Kidney (tissue), 14 donors: ENCODE measurements around the gene THAP6. TPM values are rescaled to one million over a fixed set of nuclear protein-coding genes. Genes with fewer than 3 reads are reported as not detected.

ENCODE experiments used
- DNase-seq, 5 donors: peaks; one replicate each; pipeline ENCODE4 v3.0.0-alpha.2; 2013 to 2020
- FAIRE-seq: peaks from 2 replicates; lab custom pipeline; 2012; peaks lifted over from hg19 to GRCh38; lab: Jason Lieb, UNC
- H3K27ac ChIP-seq, 2 donors: one replicate each; pipeline ENCODE4 v1.7.0; 2013; ENCODE audit warnings: low read depth in 2 of 2, low read length in 2 of 2, inconsistent platforms in 1 of 2
- H3K27me3 ChIP-seq: one replicate; pipeline ENCODE4 v1.7.1; 2013; ENCODE audit warnings: low read length, inconsistent platforms; ENCODE audit not compliant: control insufficient read depth, insufficient read depth
- H3K36me3 ChIP-seq, 3 donors: one replicate each; pipeline versions ENCODE4 v1.7.0 to v1.7.1; 2013; ENCODE audit warnings: low read length in 3 of 3, control low read depth in 1 of 3, inconsistent platforms in 1 of 3; ENCODE audit not compliant: insufficient read depth in 3 of 3, control insufficient read depth in 2 of 3
- H3K4me1 ChIP-seq, 3 donors: one replicate each; pipeline versions ENCODE4 v1.7.0 to v1.7.1; 2013; ENCODE audit warnings: low read length in 3 of 3, inconsistent platforms in 1 of 3, low read depth in 1 of 3; ENCODE audit not compliant: control insufficient read depth in 2 of 3, insufficient read depth in 2 of 3
- H3K4me3 ChIP-seq, 3 donors: one replicate each; pipeline versions ENCODE4 v1.7.0 to v1.8.1; 2013; ENCODE audit warnings: low read length in 3 of 3, control low read depth in 1 of 3, inconsistent platforms in 1 of 3
- H3K9ac ChIP-seq, 3 donors: one replicate each; pipeline versions ENCODE4 v1.7.0 to v1.7.1; 2013; ENCODE audit warnings: low read length in 3 of 3, control low read depth in 1 of 3, inconsistent platforms in 1 of 3
- H3K9me3 ChIP-seq, 3 donors: one replicate each; pipeline versions ENCODE4 v1.7.0 to v1.7.1; 2013; ENCODE audit warnings: low read length in 3 of 3, control low read depth in 1 of 3, inconsistent platforms in 1 of 3; ENCODE audit not compliant: control insufficient read depth in 2 of 3, insufficient read depth in 1 of 3
- CTCF ChIP-seq: IDR thresholded peaks from 3 replicates; pipeline ENCODE4 v1.5.1; 2012; ENCODE audit warnings: mild to moderate bottlenecking, moderate library complexity, borderline replicate concordance; ENCODE audit not compliant: insufficient read depth; ENCODE audit errors: extremely low read depth
- intact Hi-C: fragments of 100-400 bp; cut with DNase I; formaldehyde crosslinking; loops from one replicate; pipeline ENCODE4 v1.11.1; 2022
- polyA plus RNA-seq: library from polyadenylated mRNA; stranded (reverse); fragments of 350-450 nt; fragmentation: Illumina TruSeq; extraction: RNeasy Lipid Tissue Mini Kit (QIAGEN cat#74804); gene quantifications from one replicate; pipeline ENCODE4 v1.2.3, GENCODE V29; 2014; ENCODE audit warnings: low read depth, low replicate concordance; ENCODE audit not compliant: insufficient read depth
- total RNA-seq: library from RNA; stranded (reverse); fragmentation: NEBNext Ultra II Directional; extraction: Animal tissue kit (Norgen Biotek cat#: 25700); gene quantifications from one replicate; pipeline ENCODE4 v1.2.1, GENCODE V29; 2021
- donor health status: control.
- donor health status: control.
- donor health status: control.
- donor health status: control.
- donor health status: control.
- donor health status: DM: yes; HTN: yes; CAD: no.
- donor health status: Normal renal cell carcinoma (clear cell type).

THAP6 gene
- total and polyA plus RNA-seq, 2 donors from 2014 or later, result 6.4 to 22.1 TPM

GRCh38 chr4:75511841-75512240 is 2.4 kb upstream of the THAP6 start:
- peak overlapping the region in 1 of 2 donors; percentile 41 for H3K27ac ChIP-seq
- no peaks in the 10 kb centered on the region for H3K9me3 ChIP-seq
- no peaks in the 10 kb centered on the region for H3K27me3 ChIP-seq
- no peak for TF ChIP-seq CTCF
- H3K4me1 ChIP-seq, result peaks cover 3 to 23% (median 11%) of the 10 kb centered on the region in 3 donors
- peak overlapping the region in 2 of 3 donors; percentile 84 to 97 for H3K4me3 ChIP-seq
- peak overlapping the region in 1 of 3 donors; percentile 29 for H3K9ac ChIP-seq
- H3K36me3 ChIP-seq, result peaks cover 0 to 2% (median 0%) of the 10 kb centered on the region in 3 donors
- no peak for FAIRE-seq
- DNase-seq, result no peak
- intact Hi-C loops, result no loop called here

DNA sequence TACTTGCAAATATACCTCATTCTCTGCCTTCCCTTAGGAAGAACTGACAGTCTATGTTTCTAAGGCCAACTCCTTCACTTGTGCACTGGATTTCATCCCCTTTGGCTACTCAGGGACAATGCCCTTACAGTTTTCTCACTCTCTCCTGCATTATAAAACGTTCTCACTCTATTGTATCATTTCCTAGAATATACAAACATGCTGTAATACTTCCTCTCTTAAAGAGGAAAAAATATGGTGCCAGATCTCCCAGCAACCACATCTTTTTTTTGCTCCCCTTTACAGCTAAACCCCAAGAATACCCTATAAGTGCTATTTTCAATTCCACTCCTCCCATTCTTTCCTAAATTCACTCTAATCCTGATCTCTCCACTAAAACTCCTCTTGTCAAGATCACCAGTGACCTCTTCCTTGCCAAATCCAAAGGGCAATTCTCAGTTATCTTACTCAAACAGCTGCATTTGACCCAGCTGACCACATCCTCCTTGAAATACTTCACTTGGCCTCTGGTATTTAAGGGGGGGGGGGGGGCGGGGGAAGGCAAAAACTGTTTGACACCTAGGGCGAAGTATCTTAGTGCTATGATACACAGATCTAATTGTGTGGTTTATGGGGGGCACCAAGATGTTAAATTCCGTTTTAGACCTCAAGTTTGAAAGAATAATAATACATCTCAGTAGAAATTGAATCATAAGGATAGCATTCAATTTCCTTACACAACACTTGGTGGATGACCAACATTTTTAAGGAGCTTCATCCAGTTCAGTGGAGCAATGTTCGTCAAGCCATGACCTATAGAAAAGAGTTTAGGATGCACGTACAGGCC is 1.7 kb upstream of the THAP6 start:
- intact Hi-C loops, result no loop called here
- no peak for TF ChIP-seq CTCF
- Histone ChIP-seq H3K9ac (peak overlapping the region in 2 of 3 donors; percentile 88 to 96), H3K27me3 (no peaks in the 10 kb centered on the region), H3K27ac (peak overlapping the region; percentile 14 to 61), H3K4me1 (peaks cover 3 to 23% (median 11%) of the 10 kb centered on the region in 3 donors), H3K9me3 (no peaks in the 10 kb centered on the region), H3K36me3 (peaks cover 0 to 2% (median 2%) of the 10 kb centered on the region in 3 donors), H3K4me3 (peak overlapping the region; percentile 84 to 98 (median 97))
- peak in 1 of 5 donors; percentile 28 for DNase-seq
- no peak for FAIRE-seq

GRCh38 chr4:75513526-75514130 is 645 bp upstream of the THAP6 start:
- peak overlapping the region; percentile 84 to 98 (median 97) for H3K4me3 ChIP-seq
- no peak for TF ChIP-seq CTCF

More at GRCh38 chr4:75513526-75514130, 645 bp upstream of the THAP6 start:
- H3K36me3 ChIP-seq, result peaks cover 0 to 4% (median 3%) of the 10 kb centered on the region in 3 donors
- peak in 1 of 5 donors; percentile 30 for DNase-seq
- H3K4me1 ChIP-seq, result peaks cover 3 to 23% (median 11%) of the 10 kb centered on the region in 3 donors
- peak overlapping the region; percentile 88 to 95 for H3K27ac ChIP-seq
- intact Hi-C loops, result no loop called here
- H3K9me3 ChIP-seq, result no peaks in the 10 kb centered on the region
- H3K27me3 ChIP-seq, result no peaks in the 10 kb centered on the region
- H3K9ac ChIP-seq, result peak overlapping the region; percentile 50 to 96 (median 88)
- no peak for FAIRE-seq
